Heart left ventricle (tissue), 13 donors: ENCODE results near the gene TRIP13.

Experiments
- CTCF ChIP-seq, 12 donors: fragments of 200-600 bp; sonication (generic) in 4 of 12; IDR thresholded peaks; one replicate each; pipeline versions ENCODE4 v1.5.0 to v1.8.0; 2018 to 2022; ENCODE audit warnings: antibody characterized with exemption in 12 of 12, mild to moderate bottlenecking in 5 of 12
- POLR2A ChIP-seq, 2 donors: fragments of 450-650 bp; IDR thresholded peaks; one replicate each; pipeline ENCODE4 v1.6.1; 2017; ENCODE audit warnings: antibody characterized with exemption in 2 of 2, mild to moderate bottlenecking in 2 of 2, moderate library complexity in 2 of 2
- donor health status: ischemic (EF 13 %, LVEDD 7.1; RV severe dilation, severe dysfunction).
- donor health status: DM: no; HTN: yes; CAD: no.
- donor health status: DM: no; HTN: no; CAD: no.
- donor health status: ischemic (EF 25% LVEDD 6.9; RV normal size, moderate dysfunction).
- donor health status: ischemic (EF 25% LVEDD 5.7; RV mildly dilated, moderate dysfunction).
- donor health status: ischemic (EF 35%, LVEDD 5.7; RV mildly dilated, moderate dysfunction).
- donor health status: nonischemic (EF 11% LVEDD 7.7; RV severe dilation, severe dysfunction).
- donor health status: DM: yes; HTN: yes; CAD: no.
- donor health status: PGD.
- donor health status: ischemic (EF 29% LVEDD 5.4; RV normal size, mild dysfunction).
- donor health status: nonischemic (EF 23%, LVEDD 6.1; RV moderate dilation, normal function).

- TF ChIP-seq CTCF (IDR thresholded peaks at IDR 0.05) (peak in 6 of 12 donors; percentile 9 to 27 (median 20)), POLR2A (IDR thresholded peaks at IDR 0.05) (peak in 1 of 2 donors; percentile 64)
These were observed at the start of gene TRIP13, which contains the start of gene BRD9 for GRCh38 chr5:892394-893136.
